AG04450 (cell line): ENCODE data around the gene CTSE. TPM values are rescaled to one million over a fixed set of nuclear protein-coding genes. Genes with fewer than 3 reads are reported as not detected.
"Not testable (repeated sequence)": the region's sequence is repeated elsewhere in the genome, so short reads cannot be mapped to it uniquely, and the experiment has no call there.

Experiments used
- CTCF ChIA-PET: fragments of 300-600, 350-600 bp; formaldehyde crosslinking; extraction: SDS; loops from one replicate; lab custom pipeline; 2022; ENCODE audit warnings: antibody characterized with exemption, inconsistent platforms; lab: Charles Lee
- POLR2A ChIA-PET: fragments of 350-600 bp; formaldehyde crosslinking; extraction: SDS; loops from one replicate; lab custom pipeline; 2021; ENCODE audit warnings: antibody characterized with exemption, inconsistent platforms; lab: Yijun Ruan, JAX
- DNase-seq: peaks from one replicate; pipeline ENCODE4 v3.0.0-alpha.2; 2011; ENCODE audit warnings: low read depth, low spot score
- H3K27ac ChIP-seq: one replicate; pipeline ENCODE4 v1.5.1; 2012; ENCODE audit warnings: low read depth, low read length, control low read depth
- H3K27me3 ChIP-seq: one replicate; pipeline ENCODE4 v1.6.0; 2012; ENCODE audit warnings: low read length; ENCODE audit not compliant: control insufficient read depth, insufficient read depth
- H3K4me3 ChIP-seq: 2 replicates; pipeline ENCODE4 v1.5.1; 2011; ENCODE audit warnings: mild to moderate bottlenecking, low read depth, low read length, control low read depth
- H3K9me3 ChIP-seq: 2 replicates; pipeline ENCODE4 v1.5.1; 2012; ENCODE audit warnings: low read length; ENCODE audit not compliant: control insufficient read depth, insufficient read depth
- polyA plus RNA-seq: library from polyadenylated mRNA; depleted of rRNA; stranded (reverse); fragments of >200 nt; gene quantifications from 2 replicates; pipeline ENCODE4 v1.2.3, GENCODE V29; 2011
- TF ChIP-seq, protein P1 (sequence below): IDR thresholded peaks from 2 replicates; pipeline ENCODE4 v1.5.1; 2011; ENCODE audit warnings: low read depth, low read length, control low read depth, inconsistent platforms

The CTSE gene
- polyA plus RNA-seq, 1 experiment = not detected

GRCh38 chr1:206066479-206067171, 42.9 kb upstream of the CTSE start:
- Histone ChIP-seq H3K4me3 (no peak overlapping the region), H3K27me3 (peaks cover 31% of the 10 kb centered on the region), H3K27ac (no peak overlapping the region), H3K9me3 (peaks cover 3% of the 10 kb centered on the region; the same call in 1 of the 2 replicates)
- CTCF ChIA-PET = no interaction called here
- TF ChIP-seq, protein P1, sequence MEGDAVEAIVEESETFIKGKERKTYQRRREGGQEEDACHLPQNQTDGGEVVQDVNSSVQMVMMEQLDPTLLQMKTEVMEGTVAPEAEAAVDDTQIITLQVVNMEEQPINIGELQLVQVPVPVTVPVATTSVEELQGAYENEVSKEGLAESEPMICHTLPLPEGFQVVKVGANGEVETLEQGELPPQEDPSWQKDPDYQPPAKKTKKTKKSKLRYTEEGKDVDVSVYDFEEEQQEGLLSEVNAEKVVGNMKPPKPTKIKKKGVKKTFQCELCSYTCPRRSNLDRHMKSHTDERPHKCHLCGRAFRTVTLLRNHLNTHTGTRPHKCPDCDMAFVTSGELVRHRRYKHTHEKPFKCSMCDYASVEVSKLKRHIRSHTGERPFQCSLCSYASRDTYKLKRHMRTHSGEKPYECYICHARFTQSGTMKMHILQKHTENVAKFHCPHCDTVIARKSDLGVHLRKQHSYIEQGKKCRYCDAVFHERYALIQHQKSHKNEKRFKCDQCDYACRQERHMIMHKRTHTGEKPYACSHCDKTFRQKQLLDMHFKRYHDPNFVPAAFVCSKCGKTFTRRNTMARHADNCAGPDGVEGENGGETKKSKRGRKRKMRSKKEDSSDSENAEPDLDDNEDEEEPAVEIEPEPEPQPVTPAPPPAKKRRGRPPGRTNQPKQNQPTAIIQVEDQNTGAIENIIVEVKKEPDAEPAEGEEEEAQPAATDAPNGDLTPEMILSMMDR = no peak
- POLR2A ChIA-PET = no interaction called here
- DNase-seq = no peak

GRCh38 chr1:206065547-206066145, 42.0 kb upstream of the CTSE start:
- Histone ChIP-seq H3K4me3 (no peak overlapping the region), H3K9me3 (peaks cover 3% of the 10 kb centered on the region; the same call in 1 of the 2 replicates), H3K27ac (no peak overlapping the region), H3K27me3 (peaks cover 31% of the 10 kb centered on the region)
- ChIA-PET CTCF (no interaction called here), POLR2A (no interaction called here)
- DNase-seq = no peak
- TF ChIP-seq, protein P1 = no peak

GRCh38 chr1:206064501-206064900, 40.8 kb upstream of the CTSE start:
- H3K9me3 ChIP-seq, POLR2A ChIA-PET, CTCF ChIA-PET, DNase-seq, H3K4me3 ChIP-seq, H3K27ac ChIP-seq: not testable (repeated sequence)
- H3K27me3 ChIP-seq = peaks cover 33% of the 10 kb centered on the region

DNA sequence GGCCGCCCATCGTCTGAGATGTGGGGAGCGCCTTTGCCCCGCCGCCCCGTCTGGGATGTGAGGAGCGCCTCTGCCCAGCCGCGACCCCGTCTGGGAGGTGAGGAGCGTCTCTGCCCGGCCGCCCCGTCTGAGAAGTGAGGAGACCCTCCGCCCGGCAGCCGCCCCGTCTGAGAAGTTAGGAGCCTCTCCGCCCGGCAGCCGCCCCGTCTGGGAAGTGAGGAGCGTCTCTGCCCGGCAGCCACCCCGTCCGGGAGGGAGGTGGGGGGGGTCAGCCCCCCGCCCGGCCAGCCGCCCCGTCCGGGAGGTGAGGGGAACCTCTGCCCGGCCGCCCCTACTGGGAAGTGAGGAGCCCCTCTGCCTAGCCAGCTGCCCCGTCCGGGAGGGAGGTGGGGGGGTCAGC, 40.3 kb upstream of the CTSE start:
- DNase-seq, POLR2A ChIA-PET, H3K4me3 ChIP-seq, H3K27ac ChIP-seq, CTCF ChIA-PET, H3K9me3 ChIP-seq: not testable (repeated sequence)
- H3K27me3 ChIP-seq = peaks cover 34% of the 10 kb centered on the region

DNA sequence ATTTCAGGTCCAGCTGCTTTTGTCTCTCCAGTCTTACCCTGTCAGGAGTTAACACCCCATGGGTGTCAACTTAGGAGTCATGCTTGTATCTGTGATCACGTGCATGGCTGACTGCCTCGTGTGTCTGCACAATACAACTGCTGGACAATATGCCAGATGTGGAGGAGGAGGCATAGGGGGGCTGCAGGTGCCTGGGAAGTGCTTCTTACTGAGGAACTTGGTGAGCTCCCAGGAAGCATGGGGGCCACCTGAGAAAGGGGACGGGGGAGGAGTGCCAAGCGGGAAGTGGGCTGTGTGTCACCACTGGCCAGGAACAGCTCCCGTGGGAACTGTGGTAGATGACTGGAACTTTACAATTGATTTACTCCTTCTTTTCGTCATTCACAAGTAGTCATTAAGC, 38.8 kb upstream of the CTSE start:
- Histone ChIP-seq H3K27me3 (peaks cover 25% of the 10 kb centered on the region), H3K27ac (no peak overlapping the region), H3K9me3 (peaks cover 3% of the 10 kb centered on the region; the same call in 1 of the 2 replicates), H3K4me3 (no peak overlapping the region)
- ChIA-PET CTCF (no interaction called here), POLR2A (no interaction called here)
- TF ChIP-seq, protein P1 = no peak
- no peak for DNase-seq

DNA sequence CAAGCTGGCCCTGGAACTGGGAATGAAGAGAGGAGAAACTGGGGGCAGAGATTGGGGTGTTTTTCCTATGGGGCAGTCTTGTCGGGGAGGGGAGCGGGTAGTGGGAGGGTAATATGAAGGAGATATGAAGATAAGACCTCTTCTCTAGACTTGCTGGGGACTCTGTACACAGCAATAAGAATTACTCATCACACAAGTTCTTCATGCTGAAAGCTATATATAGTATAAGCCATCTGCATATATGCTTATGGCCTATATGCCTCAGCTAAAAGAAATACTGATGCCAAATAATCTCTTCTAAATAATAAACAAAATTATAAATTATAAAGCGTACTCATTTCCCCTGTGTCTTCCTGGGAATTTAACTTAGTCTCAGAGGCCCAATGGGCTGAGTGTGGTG, 37.1 kb upstream of the CTSE start:
- Histone ChIP-seq H3K4me3 (no peak overlapping the region), H3K27ac (no peak overlapping the region), H3K9me3 (peaks cover 3% of the 10 kb centered on the region; the same call in 1 of the 2 replicates), H3K27me3 (peaks cover 21% of the 10 kb centered on the region)
- no peak for DNase-seq
- CTCF ChIA-PET = interaction anchor here (1.5 kb wide), 1 partner anchor 31 kb away, joined by 5 read pairs; no protein-coding TSS in a partner anchor
- POLR2A ChIA-PET = no interaction called here
- TF ChIP-seq, protein P1 = no peak
